IMR-90 (cell line): ENCODE data around the gene KDR.

Source experiments
- CEBPB ChIP-seq: IDR thresholded peaks from 2 replicates; pipeline ENCODE4 v1.6.1; 2012; ENCODE audit warnings: low read depth, low read length, improper control_type of control experiment
- MAZ ChIP-seq: IDR thresholded peaks from 2 replicates; pipeline ENCODE4 v1.6.1; 2012; ENCODE audit warnings: low read depth, mild to moderate bottlenecking, low read length, improper control_type of control experiment, moderate library complexity, borderline replicate concordance
- POLR2A ChIP-seq: IDR thresholded peaks from 2 replicates; pipeline ENCODE4 v1.6.1; 2012; ENCODE audit warnings: mild to moderate bottlenecking, low read depth, low read length
- RFX5 ChIP-seq: IDR thresholded peaks from 2 replicates; pipeline ENCODE4 v1.8.0; 2012; ENCODE audit warnings: low read depth, mild to moderate bottlenecking, low read length, moderate library complexity
- TF ChIP-seq, protein P1 (sequence below): conservative IDR thresholded peaks from 2 replicates; pipeline ENCODE4 v1.5.1; 2012; ENCODE audit warnings: mild to moderate bottlenecking, low read depth, low read length, improper control_type of control experiment

DNA sequence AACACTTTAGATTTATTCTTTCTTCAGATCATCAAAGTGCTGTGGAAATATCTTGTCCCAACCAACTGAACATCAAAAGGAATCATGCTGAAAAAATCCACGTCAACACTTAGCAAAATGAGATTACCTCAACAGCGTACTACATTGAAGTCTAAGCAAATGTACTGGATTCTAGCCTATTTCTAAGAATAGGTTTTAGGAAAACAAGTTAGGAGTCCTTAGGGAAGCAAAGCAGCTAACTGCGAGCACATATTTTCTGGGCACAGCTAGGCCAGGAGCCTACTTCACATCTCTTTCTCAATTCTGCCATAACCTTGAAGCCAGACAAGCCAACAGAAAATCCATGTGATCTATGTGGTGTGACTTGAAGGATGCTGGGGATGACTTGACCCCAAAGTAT, 22.2 kb downstream of the KDR start:
- TF ChIP-seq, protein P1, sequence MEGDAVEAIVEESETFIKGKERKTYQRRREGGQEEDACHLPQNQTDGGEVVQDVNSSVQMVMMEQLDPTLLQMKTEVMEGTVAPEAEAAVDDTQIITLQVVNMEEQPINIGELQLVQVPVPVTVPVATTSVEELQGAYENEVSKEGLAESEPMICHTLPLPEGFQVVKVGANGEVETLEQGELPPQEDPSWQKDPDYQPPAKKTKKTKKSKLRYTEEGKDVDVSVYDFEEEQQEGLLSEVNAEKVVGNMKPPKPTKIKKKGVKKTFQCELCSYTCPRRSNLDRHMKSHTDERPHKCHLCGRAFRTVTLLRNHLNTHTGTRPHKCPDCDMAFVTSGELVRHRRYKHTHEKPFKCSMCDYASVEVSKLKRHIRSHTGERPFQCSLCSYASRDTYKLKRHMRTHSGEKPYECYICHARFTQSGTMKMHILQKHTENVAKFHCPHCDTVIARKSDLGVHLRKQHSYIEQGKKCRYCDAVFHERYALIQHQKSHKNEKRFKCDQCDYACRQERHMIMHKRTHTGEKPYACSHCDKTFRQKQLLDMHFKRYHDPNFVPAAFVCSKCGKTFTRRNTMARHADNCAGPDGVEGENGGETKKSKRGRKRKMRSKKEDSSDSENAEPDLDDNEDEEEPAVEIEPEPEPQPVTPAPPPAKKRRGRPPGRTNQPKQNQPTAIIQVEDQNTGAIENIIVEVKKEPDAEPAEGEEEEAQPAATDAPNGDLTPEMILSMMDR = no peak
- TF ChIP-seq MAZ (no peak), POLR2A (no peak), RFX5 (no peak), CEBPB (no peak)
